ENCODE data around the gene LRCH1. TPM values are rescaled to one million over a fixed set of nuclear protein-coding genes. Genes with fewer than 3 reads are reported as not detected.

The LRCH1 gene
- total and polyA plus RNA-seq, 11 donors, result 4.5 to 20.1 (median 12.5) TPM

DNA sequence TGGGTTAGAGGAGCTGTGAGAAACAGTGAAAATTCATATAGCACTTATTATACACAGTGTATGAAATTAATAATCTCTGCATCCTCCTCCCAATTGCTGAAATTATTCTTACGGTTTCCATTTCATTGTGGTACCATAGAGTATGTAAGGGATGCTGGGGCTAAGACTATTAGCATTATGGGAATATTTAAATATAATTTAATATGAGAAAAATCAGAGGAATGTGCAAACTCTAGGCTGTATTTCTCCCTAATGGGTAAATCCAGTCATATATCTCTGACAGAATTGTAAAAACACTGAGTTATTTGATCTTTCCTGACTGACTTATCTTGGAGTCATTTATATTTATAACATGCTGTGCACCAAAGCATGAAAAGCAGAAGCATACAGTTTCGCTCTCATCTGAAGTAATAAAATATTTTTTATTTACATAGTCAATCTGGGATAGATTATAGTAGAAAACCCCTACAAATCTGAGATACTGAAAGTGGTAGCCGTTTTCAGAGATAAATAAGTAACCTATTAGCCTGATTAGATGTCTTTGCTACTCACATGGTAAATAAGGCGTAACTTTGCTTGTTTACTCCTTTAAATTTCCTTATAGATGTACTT is 34.9 kb downstream of the LRCH1 start:
- no peak for TF ChIP-seq CTCF (IDR thresholded peaks at IDR 0.05)
- no peak for TF ChIP-seq POLR2A (IDR thresholded peaks at IDR 0.05)
- Histone ChIP-seq H3K27ac (no peak overlapping the region), H3K27me3 (no peaks in the 10 kb centered on the region), H3K4me1 (peaks cover 0 to 72% (median 34%) of the 10 kb centered on the region in 12 donors), H3K9me3 (no peaks in the 10 kb centered on the region), H3K4me3 (no peak overlapping the region), H3K36me3 (no peaks in the 10 kb centered on the region)
- intact Hi-C loops (cut with DNase I), result no loop called here
- ATAC-seq (no peak), DNase-seq (no peak)
- 79 to 81% (median 80%) methylated on average over 4 of the region's 4 CpGs for WGBS, 4 donors

GRCh38 chr13:46592385-46592784 is 39.4 kb downstream of the LRCH1 start:
- H3K27ac ChIP-seq, result no peak overlapping the region
- H3K9me3 ChIP-seq, result no peaks in the 10 kb centered on the region
- TF ChIP-seq CTCF (IDR thresholded peaks at IDR 0.05) (no peak), POLR2A (IDR thresholded peaks at IDR 0.05) (no peak)
- no peaks in the 10 kb centered on the region for H3K36me3 ChIP-seq
- no peak overlapping the region for H3K4me3 ChIP-seq
- intact Hi-C loops (cut with DNase I), result no loop called here
- H3K4me1 ChIP-seq, result peaks cover 3 to 80% (median 48%) of the 10 kb centered on the region in 12 donors
- no peaks in the 10 kb centered on the region for H3K27me3 ChIP-seq
- ATAC-seq, result no peak
- no peak for DNase-seq

DNA sequence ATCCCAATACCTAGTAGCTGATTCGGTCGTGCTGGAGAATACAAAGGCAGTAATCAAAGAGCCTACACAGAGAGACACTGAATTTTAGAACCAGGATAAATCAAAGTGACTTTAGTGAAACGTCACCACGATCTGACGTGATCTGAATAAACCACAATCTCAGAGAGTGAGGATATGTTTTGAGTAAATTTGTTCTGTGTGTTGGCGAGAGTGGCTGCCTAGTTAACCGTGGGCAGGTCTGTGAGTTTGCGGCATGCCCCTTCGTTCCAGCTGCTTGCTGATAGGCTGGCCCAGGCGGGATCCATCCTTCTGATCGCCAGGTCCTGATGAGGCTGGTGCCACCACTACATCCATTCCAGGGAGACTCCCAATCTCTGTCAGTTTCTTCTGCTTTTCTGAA is 40.4 kb downstream of the LRCH1 start:
- Histone ChIP-seq H3K36me3 (no peaks in the 10 kb centered on the region), H3K27me3 (no peaks in the 10 kb centered on the region), H3K4me3 (no peak overlapping the region), H3K9me3 (no peaks in the 10 kb centered on the region), H3K27ac (no peak overlapping the region), H3K4me1 (peaks cover 9 to 75% (median 46%) of the 10 kb centered on the region in 12 donors)
- intact Hi-C loops (cut with DNase I), result no loop called here
- TF ChIP-seq CTCF (IDR thresholded peaks at IDR 0.05) (no peak), POLR2A (IDR thresholded peaks at IDR 0.05) (no peak)
- ATAC-seq (no peak), DNase-seq (no peak)
- 92 to 96% (median 93%) methylated on average over 11 of the region's 11 CpGs for WGBS, 4 donors

DNA sequence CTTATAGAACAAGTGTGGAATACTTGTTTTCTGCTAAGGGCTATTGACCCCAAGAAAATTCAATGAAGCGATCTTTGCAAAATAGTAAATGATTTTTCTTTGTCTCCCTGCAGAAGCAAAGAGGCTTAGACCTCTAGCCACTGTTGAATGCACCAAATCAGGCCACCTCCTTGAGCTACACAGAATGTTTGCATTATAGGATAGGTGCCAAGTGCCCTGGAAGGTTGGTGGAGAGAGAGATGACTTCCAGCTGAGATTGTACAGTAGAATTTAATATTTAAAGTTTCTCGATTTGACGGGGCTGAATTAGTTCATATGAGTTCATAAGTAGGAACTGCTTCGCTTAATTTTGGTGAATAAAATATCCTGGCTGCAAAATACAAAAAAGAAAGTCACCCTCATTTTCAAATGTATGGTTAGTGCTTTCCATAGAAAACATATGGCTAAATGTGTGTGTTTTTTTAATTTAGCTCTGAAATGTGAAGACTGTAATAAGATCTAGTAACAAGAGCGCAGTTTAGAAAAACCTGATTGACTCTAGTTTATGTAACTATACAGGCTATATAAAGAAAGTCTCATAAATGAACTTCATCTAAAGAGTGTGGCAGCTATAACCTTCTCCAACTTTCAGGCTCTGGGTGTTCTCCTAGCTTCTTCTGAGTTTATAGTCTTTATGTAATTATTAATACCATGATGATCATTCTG is 41.6 kb downstream of the LRCH1 start:
- H3K27ac ChIP-seq, result peak overlapping the region in 4 of 12 donors; percentile 32 to 55 (median 42)
- no peak overlapping the region for H3K4me3 ChIP-seq
- peaks cover 9 to 81% (median 54%) of the 10 kb centered on the region in 12 donors for H3K4me1 ChIP-seq
- no peaks in the 10 kb centered on the region for H3K36me3 ChIP-seq
- intact Hi-C loops (cut with DNase I), result no loop called here
- TF ChIP-seq POLR2A (IDR thresholded peaks at IDR 0.05) (no peak), CTCF (IDR thresholded peaks at IDR 0.05) (no peak)
- WGBS, 4 donors, result 88 to 89% (median 88%) methylated on average over 5 of the region's 5 CpGs
- DNase-seq, result no peak
- no peaks in the 10 kb centered on the region for H3K9me3 ChIP-seq
- no peaks in the 10 kb centered on the region for H3K27me3 ChIP-seq
- no peak for ATAC-seq
